HepG2 (cell line): Measurements from ENCODE around the gene CD248. TPM values are rescaled to one million over a fixed set of nuclear protein-coding genes. Genes with fewer than 3 reads are reported as not detected.
A peak's percentile ranks its signal among the peaks of the same experiment; 100 is the strongest.

ENCODE experiments used
- ARNT2 ChIP-seq: sonication (generic); formaldehyde crosslinking; IDR thresholded peaks from 2 replicates; pipeline ENCODE4 v1.8.0; 2022; ENCODE audit warnings: mild to moderate bottlenecking, low read depth, missing genetic modification reagents, moderate library complexity
- CREB1 ChIP-seq, 2 experiments: fragments of 450-650 bp in 1 of 2; IDR thresholded peaks; 2 replicates each; pipeline ENCODE4 v1.6.1; 2016 to 2017; ENCODE audit warnings: control low read depth in 1 of 2, mild to moderate bottlenecking in 1 of 2, missing compliant biosample characterization in 1 of 2, missing genetic modification characterization in 1 of 2
- KDM3A ChIP-seq: IDR thresholded peaks from 2 replicates; pipeline ENCODE4 v1.6.1; 2018; ENCODE audit warnings: low read depth, missing compliant biosample characterization
- KDM6A ChIP-seq: IDR thresholded peaks from 2 replicates; pipeline ENCODE4 v1.6.1; 2016; ENCODE audit warnings: low read depth
- LCORL ChIP-seq, 2 experiments: fragments of 450-650 bp in 1 of 2; sonication (generic) in 1 of 2; formaldehyde crosslinking in 1 of 2; IDR thresholded peaks; 2 replicates each; pipeline versions ENCODE4 v1.5.0 to v1.6.1; 2017 to 2020; ENCODE audit warnings: antibody characterized with exemption in 1 of 2, missing genetic modification reagents in 1 of 2
- MED1 ChIP-seq: sonication (generic); formaldehyde crosslinking; IDR thresholded peaks from 2 replicates; pipeline ENCODE4 v1.4.0; 2020; ENCODE audit warnings: missing genetic modification reagents
- MEIS2 ChIP-seq: sonication (generic); formaldehyde crosslinking; IDR thresholded peaks from 2 replicates; pipeline ENCODE4 v1.9.0; 2021; ENCODE audit warnings: mild to moderate bottlenecking, missing genetic modification reagents
- MYC ChIP-seq: sonication (generic); formaldehyde crosslinking; IDR thresholded peaks from 2 replicates; pipeline ENCODE4 v1.9.0; 2021; ENCODE audit warnings: missing genetic modification reagents, borderline replicate concordance
- SMARCE1 ChIP-seq: fragments of 450-650 bp; IDR thresholded peaks from 2 replicates; pipeline ENCODE4 v1.6.1; 2017; ENCODE audit warnings: borderline replicate concordance
- SOX5 ChIP-seq: IDR thresholded peaks from 2 replicates; pipeline ENCODE4 v1.6.1; 2016; ENCODE audit warnings: borderline replicate concordance
- SSRP1 ChIP-seq: IDR thresholded peaks from 2 replicates; pipeline ENCODE4 v1.6.1; 2016; ENCODE audit warnings: control low read depth
- TBP ChIP-seq: sonication (generic); formaldehyde crosslinking; IDR thresholded peaks from 2 replicates; pipeline ENCODE4 v1.5.0; 2020; ENCODE audit warnings: missing genetic modification reagents
- TEAD2 ChIP-seq: sonication (generic); formaldehyde crosslinking; IDR thresholded peaks from 2 replicates; pipeline ENCODE4 v1.9.0; 2021; ENCODE audit warnings: missing genetic modification reagents
- ZEB1 ChIP-seq: IDR thresholded peaks from 2 replicates; pipeline ENCODE4 v1.6.1; 2012; ENCODE audit warnings: mild to moderate bottlenecking, low read depth, inconsistent platforms; ENCODE audit not compliant: insufficient replicate concordance
- ZNF205 ChIP-seq: IDR thresholded peaks from 2 replicates; pipeline ENCODE4 v1.6.1; 2018; ENCODE audit warnings: missing biosample characterization, missing genetic modification reagents
- ZNF329 ChIP-seq: sonication (generic); formaldehyde crosslinking; IDR thresholded peaks from 2 replicates; pipeline ENCODE4 v1.9.0; 2021; ENCODE audit warnings: low read depth, mild to moderate bottlenecking, missing genetic modification reagents
- ZNF354B ChIP-seq: sonication (generic); formaldehyde crosslinking; IDR thresholded peaks from 2 replicates; pipeline ENCODE4 v1.8.0; 2022; ENCODE audit warnings: mild to moderate bottlenecking, missing genetic modification reagents
- ZNF44 ChIP-seq: sonication (generic); formaldehyde crosslinking; IDR thresholded peaks from 2 replicates; pipeline ENCODE4 v1.5.1; 2020; ENCODE audit warnings: mild to moderate bottlenecking, missing genetic modification reagents
- ZNF660 ChIP-seq: sonication (generic); formaldehyde crosslinking; IDR thresholded peaks from 2 replicates; pipeline ENCODE4 v1.5.1; 2020; ENCODE audit warnings: mild to moderate bottlenecking, low read depth, missing genetic modification reagents, borderline replicate concordance
- ZNF674 ChIP-seq: sonication (generic); formaldehyde crosslinking; IDR thresholded peaks from 2 replicates; pipeline ENCODE4 v1.5.0; 2020; ENCODE audit warnings: low read depth, mild to moderate bottlenecking, missing genetic modification reagents
- ZNF772 ChIP-seq: sonication (generic); formaldehyde crosslinking; IDR thresholded peaks from 2 replicates; pipeline ENCODE4 v1.5.0; 2020; ENCODE audit warnings: mild to moderate bottlenecking, missing genetic modification reagents
- ZNF883 ChIP-seq: sonication (generic); formaldehyde crosslinking; IDR thresholded peaks from 2 replicates; pipeline ENCODE4 v1.5.1; 2020; ENCODE audit warnings: mild to moderate bottlenecking, missing genetic modification reagents; ENCODE audit errors: not compliant biosample characterization
- polyA plus RNA-seq, 8 experiments: library from polyadenylated mRNA; depleted of rRNA in 3 of 8; stranded (reverse) in 7 of 8; unstranded in 1 of 8; fragments of >200 nt; fragmentation: Illumina TruSeq in 4 of 8; extraction: Trizol in 4 of 8; gene quantifications; 2 replicates each; pipeline versions ENCODE4 v1.2.1 to v1.2.3, GENCODE V29; 2011 to 2016; ENCODE audit warnings: low read depth in 4 of 8, missing spikeins in 1 of 8, mixed read lengths in 1 of 8; ENCODE audit not compliant: insufficient read depth in 1 of 8
- total RNA-seq, 5 experiments: library from RNA; depleted of rRNA; stranded (reverse); fragments of >200 nt; fragmentation: Illumina TruSeq; extraction: Trizol; gene quantifications; 2 replicates each; pipeline ENCODE4 v1.2.3, GENCODE V29; 2016; ENCODE audit warnings: low read depth in 1 of 5
- TF ChIP-seq, protein P1 (sequence below): IDR thresholded peaks from 2 replicates; pipeline ENCODE4 v1.6.1; 2018; ENCODE audit warnings: missing genetic modification reagents, mild to moderate bottlenecking, missing compliant biosample characterization
- TF ChIP-seq, protein P2 (sequence below): sonication (generic); formaldehyde crosslinking; IDR thresholded peaks from 2 replicates; pipeline ENCODE4 v1.4.0; 2020; ENCODE audit warnings: mild to moderate bottlenecking, missing genetic modification reagents
- TF ChIP-seq, protein P3 (sequence below): sonication (generic); formaldehyde crosslinking; IDR thresholded peaks from 2 replicates; pipeline ENCODE4 v1.8.0; 2022; ENCODE audit warnings: low read depth, missing genetic modification reagents
- TF ChIP-seq, protein P4 (sequence below): sonication (generic); formaldehyde crosslinking; IDR thresholded peaks from 2 replicates; pipeline ENCODE4 v1.4.0; 2020; ENCODE audit warnings: missing genetic modification reagents

Gene CD248
- total and polyA plus RNA-seq, 2 of the 13 experiments (the other 11 are each of a cell fraction or from before 2014, with no cell fraction given) = 0.25 to 0.35 TPM

DNA sequence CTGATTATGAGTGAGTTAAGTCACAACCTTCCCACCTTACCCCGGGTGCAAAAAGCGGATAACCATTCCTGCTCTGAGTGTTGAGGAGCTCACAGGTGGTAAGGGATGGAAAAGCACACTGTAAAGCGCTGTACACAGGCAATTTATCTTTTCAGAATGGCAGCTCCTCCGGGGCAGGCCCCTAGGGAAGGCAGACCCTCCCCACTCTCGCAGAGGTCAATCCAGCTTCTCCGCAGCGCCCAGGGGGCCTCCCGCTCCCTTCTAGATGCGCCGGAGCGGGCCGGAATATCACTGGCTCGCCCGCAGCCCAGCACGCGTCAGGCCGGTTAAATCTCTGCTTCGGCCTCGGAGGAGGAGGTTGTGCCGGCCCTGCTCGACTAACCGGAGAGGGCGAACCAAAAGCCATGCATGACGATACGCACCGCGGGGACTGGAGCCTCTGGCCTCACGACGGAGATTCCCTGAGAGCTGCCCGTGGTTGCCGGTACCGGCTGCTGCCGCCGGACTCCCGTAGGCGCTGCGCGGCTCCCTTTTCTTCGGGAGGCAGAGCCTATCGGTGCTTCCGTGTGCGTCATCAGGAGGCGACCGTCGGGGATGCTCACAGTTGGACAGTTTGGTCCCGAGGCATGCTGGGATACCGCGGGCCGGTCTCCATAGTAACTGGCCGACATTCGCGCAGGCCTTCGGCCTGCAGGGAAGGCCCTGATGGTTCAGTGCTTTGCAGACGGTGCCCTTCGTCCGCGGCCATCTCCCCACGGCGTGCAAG lies 27.9 kb upstream of the CD248 start, which contains the start of gene BRMS1 (continued):
- TF ChIP-seq, protein P1, sequence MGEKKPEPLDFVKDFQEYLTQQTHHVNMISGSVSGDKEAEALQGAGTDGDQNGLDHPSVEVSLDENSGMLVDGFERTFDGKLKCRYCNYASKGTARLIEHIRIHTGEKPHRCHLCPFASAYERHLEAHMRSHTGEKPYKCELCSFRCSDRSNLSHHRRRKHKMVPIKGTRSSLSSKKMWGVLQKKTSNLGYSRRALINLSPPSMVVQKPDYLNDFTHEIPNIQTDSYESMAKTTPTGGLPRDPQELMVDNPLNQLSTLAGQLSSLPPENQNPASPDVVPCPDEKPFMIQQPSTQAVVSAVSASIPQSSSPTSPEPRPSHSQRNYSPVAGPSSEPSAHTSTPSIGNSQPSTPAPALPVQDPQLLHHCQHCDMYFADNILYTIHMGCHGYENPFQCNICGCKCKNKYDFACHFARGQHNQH (CRISPR knock-in tag) = peak; percentile 77
- TF ChIP-seq ZNF772 (CRISPR knock-in tag) (no peak), KDM6A (CRISPR knock-in tag) (no peak), SOX5 (CRISPR knock-in tag) (peak; percentile 56; the same call in 1 of the 2 replicates), TEAD2 (no peak), CREB1 (IDR thresholded peaks at IDR 0.05) (peak; percentile 97), CREB1 (CRISPR knock-in tag; IDR thresholded peaks at IDR 0.05) (peak; percentile 100), ZNF329 (CRISPR knock-in tag) (no peak), SSRP1 (CRISPR knock-in tag) (no peak), ZNF44 (no peak), ARNT2 (CRISPR knock-in tag) (peak; percentile 79; the same call in 1 of the 2 replicates), TBP (CRISPR knock-in tag) (no peak), MYC (CRISPR knock-in tag) (peak; percentile 57; the same call in 1 of the 2 replicates), MEIS2 (CRISPR knock-in tag) (peak; percentile 57; the same call in 1 of the 2 replicates), ZNF354B (CRISPR knock-in tag) (no peak), SMARCE1 (no peak), MED1 (CRISPR knock-in tag) (peak; percentile 58; the same call in 1 of the 2 replicates), KDM3A (CRISPR knock-in tag) (peak; percentile 88), ZNF205 (CRISPR knock-in tag) (no peak; the same call in 1 of the 2 replicates), ZNF883 (CRISPR knock-in tag) (no peak), ZNF674 (no peak), ZEB1 (no peak), ZNF660 (CRISPR knock-in tag) (no peak), LCORL (IDR thresholded peaks at IDR 0.05) (no peak), LCORL (CRISPR knock-in tag; IDR thresholded peaks at IDR 0.05) (0 out of 2 replicates have a peak, but pooled peaks have one; percentile 51)
- TF ChIP-seq, protein P2, sequence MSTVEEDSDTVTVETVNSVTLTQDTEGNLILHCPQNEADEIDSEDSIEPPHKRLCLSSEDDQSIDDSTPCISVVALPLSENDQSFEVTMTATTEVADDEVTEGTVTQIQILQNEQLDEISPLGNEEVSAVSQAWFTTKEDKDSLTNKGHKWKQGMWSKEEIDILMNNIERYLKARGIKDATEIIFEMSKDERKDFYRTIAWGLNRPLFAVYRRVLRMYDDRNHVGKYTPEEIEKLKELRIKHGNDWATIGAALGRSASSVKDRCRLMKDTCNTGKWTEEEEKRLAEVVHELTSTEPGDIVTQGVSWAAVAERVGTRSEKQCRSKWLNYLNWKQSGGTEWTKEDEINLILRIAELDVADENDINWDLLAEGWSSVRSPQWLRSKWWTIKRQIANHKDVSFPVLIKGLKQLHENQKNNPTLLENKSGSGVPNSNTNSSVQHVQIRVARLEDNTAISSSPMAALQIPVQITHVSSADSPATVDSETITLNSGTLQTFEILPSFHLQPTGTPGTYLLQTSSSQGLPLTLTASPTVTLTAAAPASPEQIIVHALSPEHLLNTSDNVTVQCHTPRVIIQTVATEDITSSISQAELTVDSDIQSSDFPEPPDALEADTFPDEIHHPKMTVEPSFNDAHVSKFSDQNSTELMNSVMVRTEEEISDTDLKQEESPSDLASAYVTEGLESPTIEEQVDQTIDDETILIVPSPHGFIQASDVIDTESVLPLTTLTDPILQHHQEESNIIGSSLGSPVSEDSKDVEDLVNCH (CRISPR knock-in tag) = 0 out of 2 replicates have a peak, but pooled peaks have one; percentile 15
- TF ChIP-seq, protein P3, sequence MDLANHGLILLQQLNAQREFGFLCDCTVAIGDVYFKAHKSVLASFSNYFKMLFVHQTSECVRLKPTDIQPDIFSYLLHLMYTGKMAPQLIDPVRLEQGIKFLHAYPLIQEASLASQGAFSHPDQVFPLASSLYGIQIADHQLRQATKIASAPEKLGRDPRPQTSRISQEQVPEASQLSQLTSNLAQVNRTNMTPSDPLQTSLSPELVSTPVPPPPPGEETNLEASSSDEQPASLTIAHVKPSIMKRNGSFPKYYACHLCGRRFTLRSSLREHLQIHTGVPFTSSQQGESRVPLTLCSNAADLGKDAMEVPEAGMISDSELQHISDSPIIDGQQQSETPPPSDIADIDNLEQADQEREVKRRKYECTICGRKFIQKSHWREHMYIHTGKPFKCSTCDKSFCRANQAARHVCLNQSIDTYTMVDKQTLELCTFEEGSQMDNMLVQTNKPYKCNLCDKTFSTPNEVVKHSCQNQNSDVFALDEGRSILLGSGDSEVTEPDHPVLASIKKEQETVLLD (CRISPR knock-in tag) = peak; percentile 92
- TF ChIP-seq, protein P4, sequence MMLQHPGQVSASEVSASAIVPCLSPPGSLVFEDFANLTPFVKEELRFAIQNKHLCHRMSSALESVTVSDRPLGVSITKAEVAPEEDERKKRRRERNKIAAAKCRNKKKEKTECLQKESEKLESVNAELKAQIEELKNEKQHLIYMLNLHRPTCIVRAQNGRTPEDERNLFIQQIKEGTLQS = peak; percentile 15; the same call in 1 of the 2 replicates
